HG02943 (cell line): ENCODE measurements around the gene SLC35D2.
"Not testable (repeated sequence)": the region's sequence is repeated elsewhere in the genome, so short reads cannot be mapped to it uniquely, and the experiment has no call there.

Experiments
- ATAC-seq: cut with Tn5 transposase; IDR thresholded peaks from one replicate; pipeline ENCODE4 v1.9.1; 2021; ENCODE audit warnings: mild to moderate bottlenecking, low read depth, moderate library complexity; ENCODE audit not compliant: unreplicated experiment

SLC35D2 gene

DNA sequence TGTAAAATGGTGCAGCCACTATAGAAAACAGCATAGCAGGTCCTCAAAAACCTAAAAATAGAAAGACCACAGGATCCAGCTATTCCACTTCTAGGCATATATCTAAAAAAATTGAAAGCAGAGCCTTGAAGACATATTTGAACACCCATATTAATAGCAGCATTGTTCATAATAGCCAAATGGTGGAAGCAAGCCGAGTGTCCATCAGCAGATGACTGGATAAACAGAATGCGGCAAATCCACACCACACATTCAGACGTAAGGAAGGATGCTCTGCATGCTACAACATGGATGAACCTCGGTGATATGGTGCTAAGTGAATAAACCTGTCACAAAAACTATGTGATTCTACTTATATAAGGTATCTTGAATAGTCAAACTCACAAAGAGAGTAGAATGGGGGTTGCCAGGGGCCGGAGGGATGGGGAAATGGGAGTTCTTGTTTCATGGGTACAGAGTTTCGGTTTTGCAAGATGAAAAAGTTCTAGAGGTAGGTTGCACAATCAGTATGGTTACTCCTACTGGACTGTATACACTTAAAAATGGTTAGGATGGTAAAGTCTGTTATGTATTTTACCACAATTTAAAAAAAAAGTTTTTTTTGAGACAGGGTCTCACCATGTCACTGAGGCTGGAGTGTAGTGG lies 64.5 kb downstream of the SLC35D2 start:
- ATAC-seq: no peak

DNA sequence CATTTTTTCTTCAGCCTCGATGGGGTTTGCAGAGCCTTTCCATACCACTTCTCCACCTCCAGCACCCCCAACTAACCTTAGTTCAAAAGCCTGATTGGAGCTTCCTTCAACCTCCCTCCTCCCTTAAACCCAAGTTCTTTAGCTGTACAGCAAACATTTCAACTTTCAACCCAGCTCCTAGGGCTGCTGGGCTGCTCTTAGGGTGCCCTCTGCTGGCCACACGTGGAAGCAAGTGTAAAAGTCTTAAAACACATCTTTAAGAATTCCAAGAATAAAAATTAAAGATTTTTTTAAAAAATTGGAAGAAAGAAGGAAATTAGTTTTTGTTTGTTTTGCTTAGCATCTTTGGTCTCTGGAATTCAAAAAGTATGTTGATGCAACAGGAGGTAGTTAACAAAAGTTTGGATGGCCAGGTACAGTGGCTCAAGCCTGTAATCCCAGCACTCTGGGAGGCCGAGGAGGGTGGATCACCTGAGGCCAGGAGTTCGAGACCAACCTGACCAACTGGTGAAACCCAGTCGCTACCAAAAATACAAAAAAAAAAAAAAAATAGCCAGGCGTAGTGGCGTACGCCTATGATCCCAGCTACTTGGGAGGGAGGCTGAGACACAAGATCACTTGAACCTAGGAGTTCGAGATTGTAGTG lies 66.1 kb downstream of the SLC35D2 start:
- ATAC-seq: no peak

DNA sequence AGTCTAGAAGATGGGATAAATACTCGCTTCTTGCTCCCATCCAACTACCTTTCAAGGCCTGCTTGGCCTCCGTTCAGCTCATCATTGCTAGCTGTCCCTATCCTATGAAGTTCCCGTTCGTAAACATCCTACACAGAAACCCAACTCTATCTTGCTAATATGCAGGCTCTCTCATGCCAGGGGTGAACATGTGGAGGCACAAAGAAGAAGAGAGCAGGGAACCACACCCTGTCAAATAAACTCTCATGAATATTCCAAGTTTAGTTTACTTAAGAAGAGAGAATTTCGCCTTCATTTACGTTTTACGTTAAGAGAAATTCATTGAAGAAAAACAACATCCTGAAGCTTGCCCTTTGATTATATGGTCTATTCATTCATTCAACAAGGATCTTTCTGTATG lies 73.7 kb downstream of the SLC35D2 start:
- ATAC-seq: no peak

DNA sequence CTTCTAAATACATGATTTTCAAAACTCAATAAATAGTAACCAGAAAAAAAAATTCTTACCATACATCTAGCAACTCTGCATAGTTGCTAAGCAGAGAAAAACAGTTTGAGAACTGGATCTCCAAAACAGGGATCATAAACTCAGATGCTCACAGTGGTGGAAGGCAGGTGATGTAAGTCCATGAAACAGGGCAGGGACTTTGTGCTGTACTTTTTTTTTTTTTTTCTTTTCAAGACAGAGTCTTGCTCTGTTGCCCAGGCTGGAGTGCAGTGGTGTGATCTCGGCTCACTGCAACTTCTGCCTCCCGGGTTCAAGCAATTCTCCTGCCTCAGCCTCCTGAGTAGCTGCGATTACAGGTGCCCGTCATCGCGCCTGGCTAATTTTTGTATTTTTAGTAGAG lies 76.6 kb downstream of the SLC35D2 start:
- ATAC-seq: not testable (repeated sequence)

DNA sequence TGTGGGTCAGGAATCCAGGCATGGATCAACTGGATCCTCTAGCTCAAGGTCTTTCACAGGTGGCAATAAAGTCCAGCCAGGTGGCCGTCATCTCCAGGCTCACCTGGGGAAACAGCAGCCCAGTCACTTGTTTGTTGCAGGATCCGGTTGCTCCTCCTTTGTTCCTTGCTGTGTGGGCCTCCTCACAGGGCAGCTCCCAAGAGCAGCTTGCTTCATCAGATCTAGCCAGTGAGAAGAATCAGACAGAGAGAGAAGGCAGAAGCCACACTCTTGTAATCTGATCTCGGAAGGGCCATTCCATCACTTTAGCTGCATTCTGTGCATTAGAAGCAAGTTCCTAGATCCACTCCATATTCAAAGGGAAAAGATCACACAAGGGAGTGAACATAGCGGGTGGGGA lies 78.3 kb downstream of the SLC35D2 start:
- no peak for ATAC-seq

DNA sequence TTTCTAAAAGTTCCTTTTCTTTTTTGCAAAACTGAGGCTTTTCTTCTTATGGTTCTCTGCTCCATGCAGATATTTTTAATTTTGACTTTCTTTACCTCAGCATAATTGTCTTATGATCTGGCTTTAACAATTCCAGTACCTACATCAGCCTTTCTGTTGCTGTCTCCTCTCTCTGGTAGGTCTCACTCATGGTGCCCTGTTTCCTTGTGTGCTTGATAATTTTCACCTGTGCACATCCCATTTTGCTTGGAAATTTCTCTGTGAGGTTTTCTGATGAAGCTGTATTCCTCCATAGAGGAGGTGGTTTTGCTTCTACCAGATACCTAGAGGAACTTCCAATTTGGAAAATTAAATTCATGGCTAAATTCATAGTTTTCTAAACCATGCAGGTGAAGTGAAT lies 79.3 kb downstream of the SLC35D2 start:
- no peak for ATAC-seq

DNA sequence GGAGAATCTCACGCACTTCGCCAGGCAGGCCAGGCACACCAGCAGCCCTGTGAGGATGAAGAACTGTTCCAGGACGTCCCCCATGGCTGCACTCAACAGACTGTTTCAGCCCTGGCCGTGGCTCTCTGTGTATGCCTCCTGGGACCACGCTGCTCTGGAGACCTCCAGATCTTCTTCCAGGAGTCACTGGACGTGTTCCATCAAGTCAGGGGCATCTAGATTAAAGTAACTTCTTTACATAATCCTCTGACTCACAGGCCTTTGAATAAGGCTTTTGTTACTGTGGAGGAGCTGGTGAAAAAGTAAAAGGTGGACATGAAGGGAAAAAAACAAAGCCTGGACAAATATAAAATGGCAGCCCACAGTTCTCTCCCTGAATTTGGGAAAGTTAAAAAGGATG lies 81.5 kb downstream of the SLC35D2 start, which contains the start of gene HSD17B3:
Gene HSD17B3, minus strand, starts transcription at position 156 of the 400 bp plus-strand sequence. Its CDS starts 72 bp downstream, at position 84.
- ATAC-seq: no peak

DNA sequence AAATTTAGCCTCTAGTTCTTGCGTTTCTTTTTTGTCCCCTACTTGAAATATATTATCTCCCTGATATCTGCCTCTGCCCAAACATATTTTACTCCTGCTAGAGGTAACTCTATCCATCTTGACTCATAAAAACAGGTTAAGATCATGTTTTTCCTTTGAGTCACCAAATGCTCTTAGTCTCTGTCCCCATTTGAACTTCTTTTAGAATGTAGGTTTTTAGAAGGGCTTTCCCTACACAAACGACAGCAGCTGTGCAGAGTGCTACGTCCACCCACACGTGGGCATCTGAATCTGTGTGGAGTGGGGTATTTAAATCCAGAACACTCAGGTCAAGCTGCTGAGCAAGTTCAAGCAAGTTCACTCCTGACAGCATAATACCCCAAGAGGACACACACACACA lies 83.7 kb downstream of the SLC35D2 start:
- ATAC-seq: no peak

DNA sequence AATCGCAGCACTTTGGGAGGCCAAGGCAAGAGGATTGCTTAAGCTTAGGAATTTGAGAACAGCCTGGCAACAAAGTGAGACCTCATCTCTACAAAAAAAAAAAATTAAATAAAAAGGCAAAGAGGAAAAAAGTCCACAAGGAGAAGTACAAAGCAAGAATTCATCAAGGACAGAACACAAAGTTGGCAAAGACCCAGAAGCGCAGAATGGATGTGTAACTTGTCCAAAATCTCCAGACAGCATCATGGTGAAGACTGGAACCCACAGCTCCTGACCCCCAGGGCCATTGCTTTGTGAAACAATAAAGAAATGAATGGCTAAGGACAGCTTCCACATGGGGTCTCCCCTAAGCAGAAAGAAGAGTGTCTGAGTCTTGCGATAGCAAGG lies 89.4 kb downstream of the SLC35D2 start:
- no peak for ATAC-seq

DNA sequence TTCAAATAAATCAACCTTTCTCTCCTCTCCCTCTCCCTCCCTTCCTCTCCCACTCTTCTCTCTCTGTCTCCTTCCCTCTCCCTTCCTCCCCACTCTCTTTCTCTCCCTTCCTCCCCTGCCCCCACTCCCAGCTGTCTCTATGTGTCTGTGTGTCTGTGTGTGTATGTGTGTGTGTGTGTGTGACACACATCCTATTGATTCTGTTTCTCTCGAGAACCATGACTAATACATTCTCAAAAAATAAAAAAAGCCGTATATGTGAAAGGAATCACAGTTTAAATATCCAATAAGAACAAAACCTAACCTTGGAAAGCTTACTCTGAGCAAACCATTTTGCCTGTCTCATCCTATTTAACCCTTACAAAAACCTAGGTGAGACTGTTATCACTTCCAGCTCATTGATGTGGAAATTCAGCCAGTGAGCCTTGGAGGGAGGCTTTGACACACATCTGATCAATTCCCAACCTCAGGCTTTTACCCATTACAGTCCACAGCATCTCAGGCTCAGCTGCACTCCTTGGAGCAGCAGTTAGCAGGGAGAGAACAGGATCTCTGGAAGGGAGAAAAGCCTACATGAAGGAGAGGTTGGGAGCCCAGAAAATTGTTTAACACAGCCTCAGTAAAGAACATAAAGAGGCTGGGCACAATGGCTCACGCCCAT lies 89.9 kb downstream of the SLC35D2 start:
- no peak for ATAC-seq

DNA sequence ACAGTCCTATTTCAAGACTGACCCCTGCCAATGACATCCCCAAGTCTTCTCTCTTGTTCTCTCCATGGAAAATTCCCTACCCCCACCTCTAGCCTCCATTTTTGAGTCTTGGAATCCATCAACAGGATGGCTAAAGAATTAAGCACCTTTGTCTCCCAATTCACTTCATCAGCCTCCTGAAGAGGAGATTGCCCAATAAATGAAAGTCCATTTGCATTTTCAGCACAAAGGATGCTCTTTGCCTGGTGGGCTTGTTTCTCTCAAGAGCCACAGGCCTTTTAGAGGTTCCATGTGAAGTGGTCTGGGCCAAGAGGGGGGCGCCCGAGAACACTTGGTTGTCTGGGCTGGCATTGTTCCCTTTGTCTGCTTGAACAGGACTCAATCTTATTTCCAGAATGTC lies 94.1 kb downstream of the SLC35D2 start:
- no peak for ATAC-seq

DNA sequence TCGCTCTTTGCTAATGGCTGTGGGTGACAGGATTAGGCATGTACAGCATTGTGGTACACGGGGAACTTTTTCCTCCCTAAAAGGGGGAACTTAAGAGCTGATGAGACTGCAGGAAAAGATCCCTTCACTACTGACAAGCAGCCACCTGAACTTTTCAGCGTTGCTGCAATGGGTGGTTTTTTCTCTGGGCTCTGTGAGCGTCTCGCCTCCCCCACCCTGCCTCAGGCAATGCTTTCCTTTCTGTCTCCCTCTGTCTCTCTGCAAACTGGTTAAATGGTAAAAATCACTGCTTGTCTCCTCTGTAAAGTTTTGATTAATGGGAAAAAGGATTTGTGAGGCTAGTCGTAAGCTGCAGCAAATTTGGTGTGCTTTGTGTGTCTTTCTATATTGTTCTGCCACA lies 101.9 kb downstream of the SLC35D2 start:
- no peak for ATAC-seq

DNA sequence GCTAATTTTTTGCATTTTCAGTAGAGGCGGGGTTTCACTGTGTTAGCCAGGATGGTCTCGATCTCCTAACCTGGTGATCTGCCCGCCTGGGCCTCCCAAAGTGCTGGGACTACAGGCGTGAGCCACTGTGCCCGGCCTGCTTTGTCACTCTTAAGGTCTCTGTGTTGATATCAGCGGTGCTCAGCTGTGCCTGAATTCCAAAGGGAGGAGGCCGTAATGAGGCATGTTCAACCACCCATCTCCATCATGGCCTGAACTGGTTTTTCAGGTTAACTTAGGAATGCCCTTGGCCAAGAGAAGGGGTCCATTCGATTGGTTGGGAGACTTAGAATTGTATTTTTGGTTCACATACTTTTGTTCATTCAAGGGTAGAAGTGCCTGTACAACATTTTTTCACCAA lies 103.6 kb downstream of the SLC35D2 start:
- ATAC-seq: no peak

DNA sequence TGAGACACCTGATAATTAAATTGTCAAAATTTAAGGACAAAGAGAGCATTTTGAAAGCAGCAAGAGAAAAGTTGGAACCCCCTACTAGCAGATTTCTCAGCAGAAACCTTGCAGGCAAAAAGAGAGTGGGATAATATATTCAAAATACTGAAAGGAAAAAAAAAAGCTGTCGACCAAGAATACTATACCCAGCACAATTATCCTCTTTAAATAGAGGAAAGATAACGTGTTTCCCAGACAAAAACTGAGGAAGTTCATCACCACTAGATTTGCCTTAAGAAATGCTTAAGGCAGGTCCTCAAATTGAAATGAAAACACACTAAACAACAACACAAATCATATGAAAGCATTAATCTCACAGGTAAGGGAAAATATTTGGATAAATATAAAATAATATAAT lies 108.6 kb downstream of the SLC35D2 start:
- ATAC-seq: no peak
